Measurements from ENCODE around the gene MACO1. TPM values are rescaled to one million over a fixed set of nuclear protein-coding genes. Genes with fewer than 3 reads are reported as not detected.

Gene MACO1
- total RNA-seq, 4 donors from 2014 or later: 38.8 to 74.6 (median 44.8) TPM

- no peaks in the 10 kb centered on the region for H3K27me3 ChIP-seq
- intact Hi-C loops (cut with DNase I; ENCODE audit: low total_unique reads): no loop called here
- no peaks in the 10 kb centered on the region for H3K36me3 ChIP-seq
- no peak overlapping the region for H3K27ac ChIP-seq
- H3K9me3 ChIP-seq: no peaks in the 10 kb centered on the region
- DNase-seq (no peak), ATAC-seq (no peak)
- in situ Hi-C loops (cut with MboI; ENCODE audit: low sequenced_read_pairs in 4 of 4): loop anchor here in 3 of 4 donors (10.0 kb wide), 1 partner anchor 123 kb away; no protein-coding TSS in a partner anchor
- H3K4me1 ChIP-seq: peaks cover 0 to 8% of the 10 kb centered on the region in 2 donors
- no peak for TF ChIP-seq CTCF (IDR thresholded peaks at IDR 0.05 in 4 of 5, conservative IDR thresholded peaks at IDR 0.05 in 1 of 5)
- no peak for TF ChIP-seq POLR2A (IDR thresholded peaks at IDR 0.05)
- no peak overlapping the region for H3K4me3 ChIP-seq
These were observed 97.4 kb downstream of the MACO1 start for GRCh38 chr1:25527946-25528595.

- no peaks in the 10 kb centered on the region for H3K36me3 ChIP-seq
- peaks cover 0 to 8% of the 10 kb centered on the region in 2 donors for H3K4me1 ChIP-seq
- no peaks in the 10 kb centered on the region for H3K9me3 ChIP-seq
- in situ Hi-C loops (cut with MboI; ENCODE audit: low sequenced_read_pairs in 4 of 4): loop anchor here in 3 of 4 donors (10.0 kb wide), 1 partner anchor 124 kb away; no protein-coding TSS in a partner anchor
- H3K4me3 ChIP-seq: no peak overlapping the region
- intact Hi-C loops (cut with DNase I; ENCODE audit: low total_unique reads): no loop called here
- no peak overlapping the region for H3K27ac ChIP-seq
- ATAC-seq (no peak), DNase-seq (no peak)
- TF ChIP-seq POLR2A (IDR thresholded peaks at IDR 0.05) (no peak), CTCF (IDR thresholded peaks at IDR 0.05 in 4 of 5, conservative IDR thresholded peaks at IDR 0.05 in 1 of 5) (no peak)
- H3K27me3 ChIP-seq: no peaks in the 10 kb centered on the region
These were observed 98.3 kb downstream of the MACO1 start for GRCh38 chr1:25528881-25529517.

- Histone ChIP-seq H3K9me3 (no peaks in the 10 kb centered on the region), H3K36me3 (no peaks in the 10 kb centered on the region), H3K4me1 (peaks cover 0 to 8% of the 10 kb centered on the region in 2 donors), H3K4me3 (no peak overlapping the region), H3K27me3 (no peaks in the 10 kb centered on the region), H3K27ac (no peak overlapping the region)
- intact Hi-C loops (cut with DNase I; ENCODE audit: low total_unique reads) (no loop called here), in situ Hi-C loops (cut with MboI; ENCODE audit: low sequenced_read_pairs in 4 of 4) (loop anchor here in 3 of 4 donors (10.0 kb wide), 1 partner anchor 125 kb away; no protein-coding TSS in a partner anchor)
- TF ChIP-seq CTCF (IDR thresholded peaks at IDR 0.05 in 4 of 5, conservative IDR thresholded peaks at IDR 0.05 in 1 of 5): no peak
- no peak for TF ChIP-seq POLR2A (IDR thresholded peaks at IDR 0.05)
- no peak for ATAC-seq
- no peak for DNase-seq
These were observed 99.0 kb downstream of the MACO1 start for GRCh38 chr1:25529518-25530185.

- ATAC-seq (no peak), DNase-seq (no peak)
- no peaks in the 10 kb centered on the region for H3K9me3 ChIP-seq
- no peak for TF ChIP-seq CTCF (IDR thresholded peaks at IDR 0.05 in 4 of 5, conservative IDR thresholded peaks at IDR 0.05 in 1 of 5)
- no peak for TF ChIP-seq POLR2A (IDR thresholded peaks at IDR 0.05)
- no peaks in the 10 kb centered on the region for H3K36me3 ChIP-seq
- intact Hi-C loops (cut with DNase I; ENCODE audit: low total_unique reads): no loop called here
- H3K27ac ChIP-seq: no peak overlapping the region
- H3K4me3 ChIP-seq: no peak overlapping the region
- peaks cover 0 to 8% of the 10 kb centered on the region in 2 donors for H3K4me1 ChIP-seq
- in situ Hi-C loops (cut with MboI; ENCODE audit: low sequenced_read_pairs in 4 of 4): no loop called here
- H3K27me3 ChIP-seq: no peaks in the 10 kb centered on the region
These were observed 99.7 kb downstream of the MACO1 start for GRCh38 chr1:25530186-25531081.

All from gastrocnemius medialis (tissue), 4 donors.